ENCODE data around the gene PLD3.
"Not testable (repeated sequence)": the region's sequence is repeated elsewhere in the genome, so short reads cannot be mapped to it uniquely, and the experiment has no call there.

Gene PLD3

DNA sequence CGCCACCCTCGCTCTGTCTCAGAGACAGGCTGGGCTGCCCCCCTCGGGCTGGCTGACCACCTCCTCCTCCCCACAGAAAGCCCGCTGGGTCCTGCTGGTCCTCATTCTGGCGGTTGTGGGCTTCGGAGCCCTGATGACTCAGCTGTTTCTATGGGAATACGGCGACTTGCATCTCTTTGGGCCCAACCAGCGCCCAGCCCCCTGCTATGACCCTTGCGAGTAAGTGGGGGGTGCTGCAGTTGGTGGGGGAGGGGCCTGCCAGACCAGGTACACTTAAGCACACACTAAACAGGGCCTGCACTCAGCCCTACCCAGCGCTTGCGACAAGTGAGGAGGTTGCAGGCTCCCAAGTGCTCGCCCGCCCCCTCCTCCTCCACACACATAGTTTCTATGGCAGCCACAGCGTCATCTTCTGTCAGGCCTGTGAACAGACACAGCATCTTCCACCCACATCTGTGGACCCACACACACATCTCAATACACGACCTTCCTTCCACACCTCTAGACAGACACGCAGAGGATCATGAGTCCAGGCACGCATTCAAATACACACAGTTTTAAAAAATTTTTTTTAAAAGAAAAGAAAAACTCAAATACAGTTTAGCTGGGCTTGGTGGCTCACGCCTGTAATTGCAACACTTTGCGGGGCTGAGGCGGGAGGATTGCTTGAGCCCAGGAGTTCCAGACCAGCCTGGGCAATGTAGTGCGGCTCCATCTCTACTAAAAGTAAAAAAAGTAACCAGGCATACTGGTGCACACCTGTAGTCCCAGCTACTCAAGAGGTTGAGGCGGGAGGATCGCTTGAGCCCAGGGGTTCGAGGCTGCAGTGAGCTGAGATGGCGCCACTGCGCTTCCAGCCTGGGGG, 18.4 kb downstream of the PLD3 start:
- no peak for DNase-seq

DNA sequence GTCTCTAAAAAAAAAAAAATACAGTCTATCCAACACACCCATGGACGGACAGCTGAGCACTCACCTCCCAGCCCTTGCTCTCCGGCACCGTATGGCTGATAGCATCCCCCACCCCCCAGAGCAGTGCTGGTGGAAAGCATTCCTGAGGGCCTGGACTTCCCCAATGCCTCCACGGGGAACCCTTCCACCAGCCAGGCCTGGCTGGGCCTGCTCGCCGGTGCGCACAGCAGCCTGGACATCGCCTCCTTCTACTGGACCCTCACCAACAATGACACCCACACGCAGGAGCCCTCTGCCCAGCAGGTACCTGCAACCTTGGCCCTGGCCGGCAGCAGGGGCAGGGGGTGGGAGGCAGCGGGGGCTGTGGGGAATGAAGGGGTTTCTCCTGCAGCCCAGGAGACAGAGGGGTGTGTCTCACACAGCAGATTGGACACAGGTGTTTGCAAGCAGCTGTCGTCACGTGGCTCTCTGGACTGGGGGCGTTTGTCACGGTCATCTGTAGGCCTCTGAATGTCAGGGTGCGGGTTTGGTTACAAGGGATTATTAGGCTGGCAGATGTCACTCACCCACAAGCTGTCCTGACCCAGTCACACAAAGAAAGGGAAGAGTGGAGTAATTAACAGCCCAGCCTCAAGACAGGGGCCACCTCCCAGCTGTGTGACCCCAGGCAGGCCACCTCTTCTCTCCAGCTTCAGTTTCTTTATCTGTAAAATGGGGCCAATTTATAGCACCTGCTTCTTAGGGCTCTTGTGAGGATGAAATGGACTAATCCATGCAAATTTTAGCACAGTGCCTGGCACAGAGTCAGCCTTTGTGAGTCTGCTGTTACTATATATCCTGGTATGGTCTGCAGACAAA, 19.3 kb downstream of the PLD3 start:
- no peak for DNase-seq

DNA sequence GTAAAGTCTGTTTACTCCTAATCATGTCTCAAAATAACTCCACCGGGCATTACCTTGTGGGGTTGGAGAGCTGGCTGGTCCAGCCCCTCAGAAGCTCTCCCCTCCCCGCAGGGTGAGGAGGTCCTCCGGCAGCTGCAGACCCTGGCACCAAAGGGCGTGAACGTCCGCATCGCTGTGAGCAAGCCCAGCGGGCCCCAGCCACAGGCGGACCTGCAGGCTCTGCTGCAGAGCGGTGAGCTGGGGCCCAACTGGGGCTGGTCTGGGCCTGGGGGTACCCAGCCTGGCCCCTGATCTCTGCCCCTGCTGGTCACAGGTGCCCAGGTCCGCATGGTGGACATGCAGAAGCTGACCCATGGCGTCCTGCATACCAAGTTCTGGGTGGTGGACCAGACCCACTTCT, 21.3 kb downstream of the PLD3 start:
- no peak for DNase-seq

DNA sequence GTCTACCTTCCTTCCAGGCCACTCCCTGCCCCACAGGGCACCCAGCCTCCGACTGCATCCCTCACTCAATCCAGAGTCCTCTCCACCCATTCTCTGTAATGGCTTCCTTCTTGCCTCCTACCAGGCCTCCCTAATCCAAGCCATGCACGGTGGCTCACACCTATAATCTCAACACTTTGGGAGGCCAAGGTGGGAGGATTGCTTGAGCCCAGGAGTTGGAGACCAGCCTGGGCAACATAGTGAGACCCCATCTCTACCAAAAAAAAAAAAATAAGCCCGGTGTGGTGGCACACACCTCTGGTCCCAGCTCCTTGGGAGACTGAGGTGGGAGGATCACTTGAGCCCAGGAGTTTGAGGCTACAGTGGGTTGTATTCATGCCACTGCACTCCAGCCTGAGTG, 21.8 kb downstream of the PLD3 start:
- DNase-seq: not testable (repeated sequence)

DNA sequence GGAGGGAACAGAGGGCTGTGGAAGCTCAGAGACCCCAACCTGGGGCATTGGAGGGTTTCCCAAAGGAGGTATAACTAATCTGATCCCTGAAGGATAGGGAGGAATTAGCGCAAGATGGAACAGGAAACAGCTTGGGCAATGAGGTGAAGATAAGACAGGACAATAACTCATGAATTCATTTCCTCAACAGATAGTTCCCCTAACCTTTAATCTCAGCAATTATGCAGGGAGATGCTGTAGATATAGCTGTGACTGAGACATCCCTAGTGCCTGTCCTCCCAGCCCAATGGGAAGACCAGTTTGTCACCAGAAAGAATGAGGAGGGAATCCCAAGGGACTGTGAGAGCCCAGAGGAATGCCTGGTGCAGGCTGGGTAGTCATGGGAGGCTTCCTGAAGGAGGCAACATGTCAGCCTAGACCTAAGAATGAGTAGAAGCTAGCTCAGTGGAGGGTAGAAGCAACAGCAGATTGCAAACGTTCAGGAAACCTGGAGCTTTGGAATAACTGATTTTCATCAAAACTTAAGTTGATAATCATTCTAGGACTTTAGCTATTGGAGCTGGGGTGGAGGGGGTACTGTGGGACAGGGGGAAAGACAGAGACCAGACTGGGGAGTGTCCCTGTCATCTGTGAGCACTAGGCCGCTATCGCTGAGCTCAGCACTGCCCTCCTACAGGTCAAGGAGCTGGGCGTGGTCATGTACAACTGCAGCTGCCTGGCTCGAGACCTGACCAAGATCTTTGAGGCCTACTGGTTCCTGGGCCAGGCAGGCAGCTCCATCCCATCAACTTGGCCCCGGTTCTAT, 22.7 kb downstream of the PLD3 start:
- DNase-seq: no peak

DNA sequence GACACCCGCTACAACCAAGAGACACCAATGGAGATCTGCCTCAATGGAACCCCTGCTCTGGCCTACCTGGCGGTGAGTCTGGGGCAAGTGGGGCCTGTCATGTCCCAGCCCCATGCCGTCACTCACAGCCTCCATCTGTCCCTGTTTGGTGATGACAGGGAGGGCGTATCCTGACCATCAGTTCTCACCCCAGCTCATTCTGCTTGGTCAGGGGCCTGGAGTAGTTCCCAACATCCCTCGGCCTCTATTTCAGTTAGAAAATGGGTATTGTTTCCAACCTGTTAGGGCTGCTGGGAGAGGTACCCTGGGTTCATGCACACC, 23.3 kb downstream of the PLD3 start:
- no peak for DNase-seq

DNA sequence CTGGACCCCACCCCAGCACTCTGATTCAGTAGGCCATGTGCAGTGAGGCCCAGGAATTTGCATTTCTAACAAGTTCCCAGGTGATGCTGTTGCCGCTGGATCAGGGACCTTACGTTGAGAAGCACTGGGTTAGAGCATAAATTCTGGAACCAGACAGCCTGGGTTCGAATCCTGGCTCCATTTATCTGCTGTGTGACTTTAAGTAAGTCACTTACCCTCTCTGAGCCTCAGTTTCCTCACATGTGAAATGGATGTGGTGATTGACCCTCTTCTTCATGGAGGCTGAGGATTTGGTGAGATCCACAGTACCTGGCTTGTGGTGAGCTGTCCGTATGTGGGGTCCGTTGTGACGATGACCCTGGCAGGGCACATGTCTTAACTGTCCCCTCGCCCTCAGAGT, 25.6 kb downstream of the PLD3 start:
- DNase-seq: no peak

DNA sequence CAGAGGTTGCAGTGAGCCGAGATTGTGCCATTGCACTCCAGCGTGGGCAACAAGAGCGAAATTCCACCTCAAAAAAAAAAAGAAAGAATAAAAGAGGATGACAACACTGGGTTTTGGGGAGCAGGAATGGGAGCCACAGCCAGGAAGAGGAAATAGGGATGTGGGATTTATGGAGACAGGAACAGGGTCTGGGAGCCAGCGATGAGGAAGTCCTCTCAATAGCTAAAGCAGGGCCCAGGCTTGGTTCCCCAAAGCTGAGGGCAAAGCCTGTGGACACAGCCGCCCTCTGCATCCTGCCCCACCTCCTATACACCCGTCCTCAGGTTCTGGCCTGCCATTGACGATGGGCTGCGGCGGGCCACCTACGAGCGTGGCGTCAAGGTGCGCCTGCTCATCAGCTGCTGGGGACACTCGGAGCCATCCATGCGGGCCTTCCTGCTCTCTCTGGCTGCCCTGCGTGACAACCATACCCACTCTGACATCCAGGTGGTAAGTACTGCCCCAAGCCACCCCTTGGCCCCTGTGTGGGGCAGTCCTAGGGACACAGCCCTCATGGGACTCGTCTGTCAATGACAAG, 27.9 kb downstream of the PLD3 start:
- no peak for DNase-seq

DNA sequence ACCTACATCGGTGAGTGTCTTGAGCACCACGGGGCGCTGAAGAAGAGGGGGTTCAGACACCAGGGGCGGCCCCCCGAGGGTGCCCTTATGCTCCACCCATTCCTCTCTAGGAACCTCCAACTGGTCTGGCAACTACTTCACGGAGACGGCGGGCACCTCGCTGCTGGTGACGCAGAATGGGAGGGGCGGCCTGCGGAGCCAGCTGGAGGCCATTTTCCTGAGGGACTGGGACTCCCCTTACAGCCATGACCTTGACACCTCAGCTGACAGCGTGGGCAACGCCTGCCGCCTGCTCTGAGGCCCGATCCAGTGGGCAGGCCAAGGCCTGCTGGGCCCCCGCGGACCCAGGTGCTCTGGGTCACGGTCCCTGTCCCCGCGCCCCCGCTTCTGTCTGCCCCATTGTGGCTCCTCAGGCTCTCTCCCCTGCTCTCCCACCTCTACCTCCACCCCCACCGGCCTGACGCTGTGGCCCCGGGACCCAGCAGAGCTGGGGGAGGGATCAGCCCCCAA, 29.4 kb downstream of the PLD3 start:
- DNase-seq: no peak

DNA sequence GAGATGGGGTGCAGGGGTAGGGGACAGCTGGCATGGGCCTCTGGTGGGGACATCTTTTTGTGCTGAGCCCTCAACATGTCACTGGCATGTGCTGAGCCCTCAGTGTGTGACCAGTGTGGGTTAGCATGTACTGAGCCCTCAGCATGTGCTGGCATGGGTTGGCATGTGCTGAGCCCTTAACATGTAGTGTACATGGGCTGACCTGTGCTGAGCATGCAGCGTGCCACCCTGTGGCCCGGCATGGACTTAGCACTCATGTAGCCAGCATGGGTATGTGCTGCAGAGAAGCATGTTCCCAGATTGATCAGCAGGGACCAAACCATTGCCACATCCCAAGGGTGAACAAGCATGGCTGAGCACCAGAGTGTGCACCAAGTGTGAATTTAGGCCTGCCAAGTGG, 30.0 kb downstream of the PLD3 start:
- no peak for DNase-seq

DNA sequence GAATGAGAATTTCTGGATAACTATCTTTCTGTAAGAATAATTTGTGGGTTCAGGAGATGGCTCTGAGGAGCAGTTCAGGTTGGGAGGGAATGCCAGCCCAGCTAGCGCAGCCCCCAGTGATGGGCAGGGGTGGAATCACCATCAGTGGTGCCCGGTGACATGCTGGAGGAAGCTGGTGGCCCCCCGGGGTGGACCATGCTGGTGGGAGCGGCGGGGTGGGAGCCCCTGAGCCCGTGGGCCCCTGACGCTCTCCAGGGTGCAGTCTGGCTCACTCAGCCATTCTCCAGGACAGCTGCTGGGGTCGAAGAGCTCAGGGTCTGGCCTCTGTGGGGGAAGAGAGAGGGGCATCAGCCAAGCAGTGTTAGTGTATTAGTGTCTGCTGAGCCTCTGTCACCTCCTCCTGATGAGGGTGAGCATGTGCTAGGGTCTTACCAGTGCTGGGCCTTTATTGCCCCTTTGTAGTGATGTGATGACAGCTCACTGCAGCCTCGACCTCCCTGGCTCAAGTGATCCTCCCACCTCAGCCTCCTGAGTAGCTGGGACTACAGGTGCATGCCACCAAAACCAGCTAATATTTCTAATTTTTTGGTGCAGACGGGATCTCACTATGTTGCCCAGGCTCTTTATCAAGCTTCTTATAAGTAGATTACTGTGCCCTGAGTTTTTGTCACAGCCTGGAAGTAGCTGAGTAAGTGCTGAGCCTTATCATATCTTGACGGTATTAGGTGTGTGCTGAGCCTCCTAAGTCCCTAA, 31.1 kb downstream of the PLD3 start:
- DNase-seq: no peak

DNA sequence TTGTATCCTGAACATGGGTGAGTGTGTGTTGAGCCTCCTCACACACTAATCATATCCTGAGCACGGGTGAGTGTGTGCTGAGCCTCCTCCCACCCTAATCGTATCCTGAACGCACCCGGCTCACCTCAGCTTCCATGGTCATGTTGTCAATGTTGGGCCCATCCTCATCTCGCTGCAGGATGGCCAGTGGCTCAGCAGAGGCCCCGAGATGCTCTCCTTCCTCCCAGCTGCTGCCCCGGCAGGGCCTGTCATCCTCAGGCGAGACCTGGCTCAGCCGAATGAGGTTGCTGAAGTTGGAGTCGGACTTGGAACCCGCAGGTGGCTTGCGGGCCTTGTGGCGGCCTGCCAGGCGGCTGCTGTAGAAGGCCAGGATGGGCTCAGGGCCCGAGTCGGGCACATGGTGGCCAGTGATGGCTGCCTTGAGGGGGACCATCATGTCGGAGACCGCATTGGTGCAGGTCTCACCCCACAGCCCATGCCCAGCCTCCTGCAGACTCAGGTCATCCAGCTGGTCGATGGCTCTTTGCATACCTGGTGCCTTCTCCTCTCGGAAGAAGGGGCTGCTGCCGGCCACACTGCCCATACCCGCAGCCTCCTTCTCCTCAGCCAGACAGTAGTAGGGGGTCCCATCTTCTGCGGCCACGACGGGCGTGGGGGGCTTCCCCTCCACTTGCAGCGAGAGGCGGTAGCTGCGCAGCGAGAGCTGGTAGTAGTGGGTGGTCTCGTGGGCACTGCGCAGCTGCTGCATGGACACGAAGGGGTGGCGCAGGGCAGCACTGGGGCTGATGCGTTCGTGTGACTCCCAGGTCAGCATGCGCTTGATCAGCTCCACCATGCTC, 31.9 kb downstream of the PLD3 start:
- no peak for DNase-seq

DNA sequence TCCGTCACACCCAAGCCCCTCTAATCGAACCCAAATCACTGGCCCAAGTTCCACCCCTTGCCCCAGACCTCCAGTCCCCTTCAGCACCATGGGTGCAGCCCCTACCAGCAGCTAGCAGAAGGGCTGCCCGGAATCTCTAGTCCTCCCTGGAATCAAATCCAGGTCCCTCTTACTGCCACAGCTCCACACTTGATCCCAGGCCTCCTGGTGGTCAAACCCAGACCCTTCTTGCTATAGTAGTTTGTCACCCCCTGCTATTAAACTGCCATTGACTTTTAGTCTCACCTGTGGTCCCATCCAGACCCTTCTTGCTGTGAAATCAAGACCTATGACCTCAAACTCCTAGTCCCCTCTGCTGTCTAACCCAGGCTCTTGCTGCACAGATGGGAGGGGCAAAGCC, 32.8 kb downstream of the PLD3 start:
- no peak for DNase-seq

DNA sequence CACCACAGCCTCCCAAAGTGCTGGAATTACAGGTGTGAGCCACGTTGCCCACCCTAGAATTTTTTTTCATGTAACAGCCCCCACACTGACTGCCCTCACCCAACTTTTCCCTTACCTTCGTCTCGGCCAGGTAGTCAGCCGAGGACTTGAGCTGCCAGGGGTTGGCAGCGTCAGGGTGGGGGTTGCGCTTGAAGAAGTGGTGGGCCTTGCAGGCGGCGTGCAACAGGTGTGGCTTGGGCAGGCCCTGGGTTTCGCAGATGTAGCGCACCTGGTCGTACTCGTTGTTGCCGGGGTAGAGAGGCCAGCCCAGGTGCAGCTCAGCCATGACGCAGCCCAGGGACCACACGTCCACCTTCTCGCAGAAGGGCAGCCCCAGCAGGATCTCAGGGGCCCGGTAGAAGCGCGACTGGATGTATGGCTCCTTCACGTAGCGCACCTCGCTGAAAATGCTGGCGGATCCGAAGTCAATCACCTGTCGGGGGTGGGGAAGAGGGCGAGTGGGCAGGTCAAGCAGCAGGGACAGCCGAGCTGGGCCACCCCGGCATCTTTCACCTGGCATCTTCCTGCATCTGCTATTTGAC, 35.3 kb downstream of the PLD3 start:
- DNase-seq: no peak

DNA sequence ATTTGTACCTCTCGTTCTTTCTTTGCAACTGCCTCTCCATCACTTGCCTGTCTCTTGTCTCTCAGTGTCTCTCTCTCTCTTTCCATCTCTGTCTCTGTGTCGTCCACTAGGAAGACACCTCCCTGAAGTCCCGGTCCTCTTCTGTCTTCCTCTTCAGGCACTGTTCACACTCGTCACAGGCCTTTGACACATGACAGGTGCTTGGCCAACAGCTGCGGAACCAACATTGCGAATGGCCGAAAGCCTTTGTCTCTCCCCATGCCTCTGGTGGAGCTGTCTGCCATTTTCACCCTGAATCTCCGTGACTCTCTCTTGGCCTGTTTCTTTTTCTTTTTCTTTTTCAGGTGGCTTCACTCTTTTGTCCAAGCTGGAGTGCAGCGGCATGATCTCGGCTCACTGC, 38.7 kb downstream of the PLD3 start:
- DNase-seq: no peak

DNA sequence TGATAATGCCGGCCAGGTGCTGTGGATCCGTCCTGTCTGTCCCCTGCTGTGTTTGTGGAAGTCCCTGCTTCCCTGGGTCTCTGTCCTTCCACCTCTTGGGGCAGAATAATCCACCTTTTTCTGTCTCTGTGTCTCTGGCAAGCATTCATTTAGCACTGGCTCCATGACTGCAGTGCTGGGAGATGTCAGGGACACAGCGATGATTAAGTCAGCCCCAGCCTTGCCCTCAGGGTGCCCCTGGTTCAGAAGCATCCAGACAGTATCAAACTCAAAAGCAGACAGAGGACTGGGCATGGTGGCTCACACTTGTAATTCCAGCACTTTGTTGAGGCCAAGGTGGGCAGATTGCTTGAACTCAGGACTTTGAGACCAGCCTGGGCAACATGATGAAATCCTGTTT, 40.0 kb downstream of the PLD3 start:
- no peak for DNase-seq

DNA sequence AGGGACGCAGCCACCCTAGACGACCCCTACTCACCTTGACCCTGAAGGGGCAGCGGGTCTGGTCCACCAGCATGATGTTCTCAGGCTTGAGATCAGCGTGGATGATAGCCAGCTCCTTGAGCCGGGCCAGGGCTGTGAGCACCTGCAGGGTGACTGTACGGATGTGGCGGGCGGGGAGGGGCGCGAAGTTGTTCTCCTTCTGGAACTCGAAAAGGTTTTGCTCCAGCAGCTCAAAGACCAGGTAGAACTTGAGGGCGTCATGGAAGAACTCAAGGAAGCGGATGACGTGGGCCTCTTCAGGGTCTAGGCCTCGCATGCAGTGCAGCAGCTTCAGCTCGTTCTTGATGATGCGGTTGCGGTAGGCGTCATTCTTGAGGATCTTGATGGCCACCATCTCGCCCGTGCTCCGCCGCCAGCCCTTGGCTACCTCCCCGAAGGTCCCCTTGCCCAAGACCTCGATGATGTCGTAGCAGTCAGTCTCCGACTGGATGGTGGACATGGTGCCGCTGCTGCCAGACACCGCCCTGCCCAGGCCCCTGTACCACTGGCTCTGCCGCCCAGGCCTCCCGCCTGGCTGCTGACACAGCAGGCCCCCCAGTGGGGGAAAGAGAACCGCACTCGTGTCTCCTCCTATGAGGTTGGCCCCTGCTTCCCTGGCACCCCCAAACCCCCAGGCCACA, 41.0 kb downstream of the PLD3 start:
- DNase-seq: no peak

DNA sequence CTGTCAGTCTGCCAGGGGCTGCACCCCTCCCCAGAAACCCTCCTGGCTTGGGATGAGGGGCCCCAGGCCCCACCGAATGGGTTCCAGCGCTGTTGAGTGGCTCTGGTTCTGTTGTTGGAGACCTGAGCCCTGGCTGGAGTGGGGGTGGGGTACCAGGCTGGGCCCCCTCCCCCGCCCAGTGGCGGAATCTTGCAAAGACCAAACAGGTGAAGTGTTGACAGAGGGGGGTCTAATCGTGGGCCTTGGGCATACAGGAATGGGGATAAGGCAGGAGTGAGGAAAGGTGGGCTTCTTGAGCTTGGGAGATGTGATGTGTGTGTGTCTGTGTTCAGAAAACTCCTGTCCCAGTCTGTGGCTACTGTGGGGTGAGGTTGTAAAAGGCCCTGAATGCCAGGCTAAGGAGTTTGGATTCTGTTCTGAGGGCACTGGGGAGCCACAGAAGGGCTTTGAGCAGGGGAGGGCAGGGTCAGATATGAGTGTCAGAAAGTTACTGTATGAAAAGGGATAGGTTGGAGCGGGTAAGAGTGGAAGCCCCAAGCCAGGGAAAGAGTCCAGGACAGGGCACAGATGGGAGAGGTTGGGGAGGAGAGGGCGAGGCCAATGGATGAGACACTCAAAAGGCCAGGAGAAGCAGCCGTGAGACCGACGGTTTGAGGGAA, 41.7 kb downstream of the PLD3 start, which contains the start of gene HIPK4:
TSS of gene HIPK4 (minus strand) at position 98 of the 659 bp plus-strand sequence. CDS start 279 bp downstream, outside the sequence.
- no peak for DNase-seq

DNA sequence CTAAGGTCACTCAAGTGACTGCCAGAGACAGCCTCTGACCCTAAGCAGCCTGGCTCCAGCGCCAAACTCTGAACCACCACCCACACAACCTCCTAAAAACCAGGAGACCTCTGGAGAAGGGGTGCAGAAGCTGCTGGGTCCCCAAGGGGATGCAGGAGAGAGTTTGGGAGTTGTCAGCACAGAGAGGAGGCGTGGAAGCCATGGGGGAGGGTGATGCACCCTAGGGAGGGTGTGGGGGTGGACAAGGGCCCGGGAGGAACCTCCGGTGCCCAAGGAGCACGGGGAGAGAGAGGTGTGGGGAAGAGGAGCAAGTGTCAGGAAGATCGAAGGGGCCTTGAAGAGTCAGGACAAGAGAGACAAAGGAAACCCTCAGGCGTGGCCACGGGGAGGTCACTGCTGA, 43.6 kb downstream of the PLD3 start:
- no peak for DNase-seq
